Smooth muscle cell of the brain vasculature (primary cell): ENCODE measurements around the gene GOLGA8N.
"Not testable (repeated sequence)": the region's sequence is repeated elsewhere in the genome, so short reads cannot be mapped to it uniquely, and the experiment has no call there.

Source experiments
- DNase-seq: peaks from one replicate; pipeline ENCODE4 v3.0.0-alpha.2; 2012; ENCODE audit warnings: low read depth, low spot score

The GOLGA8N gene

GRCh38 chr15:32593151-32593550 is at the start of gene GOLGA8N:
Gene GOLGA8N (plus strand): TSS chr15:32593456.
- not testable (repeated sequence) for DNase-seq

DNA sequence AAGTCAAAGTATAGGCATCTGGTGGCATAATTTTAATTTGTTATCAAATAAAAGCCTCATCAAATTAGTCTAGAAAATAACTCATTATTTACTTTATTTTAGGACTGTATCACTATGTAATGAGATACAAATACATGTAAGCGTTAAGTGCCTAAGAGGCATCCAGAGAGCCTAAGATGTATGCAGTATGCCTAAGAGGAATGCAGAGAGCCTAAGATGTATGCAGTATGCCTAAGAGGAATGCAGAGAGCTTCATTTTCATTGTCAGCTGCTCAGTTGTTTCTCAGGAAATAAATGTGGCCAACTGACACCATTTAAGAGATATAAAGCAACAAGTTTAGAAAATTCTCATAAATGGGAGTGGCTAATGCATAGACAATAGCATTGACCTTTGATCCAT is 49.8 kb upstream of the GOLGA8N start:
- not testable (repeated sequence) for DNase-seq

DNA sequence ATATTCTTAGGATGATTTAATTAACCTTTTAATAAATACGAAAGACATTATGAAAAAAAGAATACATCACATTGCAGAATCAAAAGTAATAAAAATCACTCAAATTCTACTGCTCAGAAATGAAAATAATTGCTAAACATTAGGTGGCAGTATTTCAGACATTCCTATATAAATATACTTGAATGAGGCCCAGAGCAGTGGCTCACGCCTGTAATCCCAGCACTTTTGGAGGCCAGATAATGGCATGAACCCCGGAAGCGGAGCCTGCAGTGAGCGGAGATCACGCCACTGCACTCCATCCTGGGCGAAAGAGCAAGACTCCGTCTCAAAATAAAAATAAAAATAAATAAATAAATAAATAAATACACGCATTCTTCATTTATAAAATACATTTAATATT is 48.1 kb upstream of the GOLGA8N start:
- not testable (repeated sequence) for DNase-seq

GRCh38 chr15:32554587-32554986 is 38.7 kb upstream of the GOLGA8N start:
- DNase-seq: not testable (repeated sequence)

DNA sequence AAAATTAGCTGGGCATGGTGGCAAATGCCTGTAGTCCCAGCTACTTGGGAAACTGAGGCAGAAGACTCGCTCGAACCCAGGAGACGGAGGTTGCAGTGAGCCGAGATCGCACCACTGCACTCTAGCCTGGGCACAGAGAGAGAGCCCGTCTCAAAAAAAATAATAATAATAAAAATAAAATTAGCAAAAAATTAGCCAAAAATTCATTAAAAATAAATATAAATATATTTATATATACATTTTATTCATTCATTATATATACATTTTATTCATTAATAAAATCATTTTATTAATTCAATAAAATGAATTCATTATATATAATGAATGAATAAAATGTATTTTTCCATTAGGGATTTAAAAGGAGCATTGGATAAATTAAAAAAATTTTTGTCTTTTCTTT is 31.1 kb upstream of the GOLGA8N start:
- not testable (repeated sequence) for DNase-seq

DNA sequence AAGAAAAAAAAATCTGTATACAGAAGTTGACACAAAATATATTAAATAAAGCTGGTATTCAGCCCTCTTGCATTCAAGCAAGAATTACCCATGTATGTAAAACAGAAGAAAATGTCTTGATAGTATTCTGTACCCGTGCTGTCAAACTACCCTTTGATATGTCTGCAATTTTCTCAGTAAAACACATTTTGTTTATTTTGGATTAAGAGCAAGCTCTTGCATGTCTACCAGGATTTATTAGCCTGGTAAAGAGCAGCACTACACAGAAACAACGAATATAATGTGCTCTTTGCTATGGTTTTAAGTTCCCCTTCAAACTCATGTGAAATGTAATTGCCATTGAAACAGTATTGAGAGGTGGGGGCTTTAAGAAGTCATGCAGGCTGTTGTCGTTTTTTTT is 24.3 kb upstream of the GOLGA8N start:
- not testable (repeated sequence) for DNase-seq

DNA sequence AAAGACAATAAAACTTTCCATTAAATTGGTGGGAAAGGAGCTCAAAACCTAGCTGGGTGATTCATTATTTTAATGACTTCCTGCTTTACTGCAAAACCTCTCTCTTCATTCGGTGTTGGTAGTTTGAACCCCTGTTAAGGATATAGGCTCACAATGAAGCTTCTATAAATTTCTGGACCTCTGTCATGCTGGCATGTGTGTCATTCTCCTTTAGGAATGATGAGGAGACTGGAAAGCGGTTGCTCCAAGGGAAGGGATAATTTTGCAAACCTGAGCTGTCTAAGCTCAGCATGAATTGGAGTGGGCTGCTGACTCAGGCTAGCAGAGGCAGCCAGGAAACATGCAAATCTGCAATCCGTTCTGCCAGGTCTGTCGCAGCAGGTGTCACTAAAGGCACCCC is 14.8 kb upstream of the GOLGA8N start:
- DNase-seq: not testable (repeated sequence)

GRCh38 chr15:32585844-32586243 is 7.4 kb upstream of the GOLGA8N start:
- not testable (repeated sequence) for DNase-seq

DNA sequence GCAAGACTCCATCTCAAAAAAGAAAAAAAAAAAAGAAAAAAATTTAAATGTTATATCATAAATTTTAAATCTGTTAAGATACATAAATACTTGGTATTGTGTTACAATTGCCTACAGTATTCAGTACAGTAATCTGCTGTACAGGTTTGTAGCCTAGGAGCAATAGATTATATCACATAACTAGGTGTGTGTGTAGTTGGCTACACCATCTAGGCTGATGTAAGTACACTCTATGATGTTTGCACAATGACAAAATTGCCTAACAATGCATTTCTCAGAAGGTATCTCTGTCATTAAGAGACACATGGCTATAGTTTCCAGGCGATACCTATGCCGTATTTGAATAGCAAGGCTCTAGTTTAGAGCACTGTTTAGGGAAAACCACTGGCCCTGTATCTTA is 16.3 kb downstream of the GOLGA8N start:
- DNase-seq: not testable (repeated sequence)

- DNase-seq: not testable (repeated sequence)
These were observed 17.5 kb downstream of the GOLGA8N start for GRCh38 chr15:32610719-32611118.

GRCh38 chr15:32614712-32615050 is 21.4 kb downstream of the GOLGA8N start:
- not testable (repeated sequence) for DNase-seq

DNA sequence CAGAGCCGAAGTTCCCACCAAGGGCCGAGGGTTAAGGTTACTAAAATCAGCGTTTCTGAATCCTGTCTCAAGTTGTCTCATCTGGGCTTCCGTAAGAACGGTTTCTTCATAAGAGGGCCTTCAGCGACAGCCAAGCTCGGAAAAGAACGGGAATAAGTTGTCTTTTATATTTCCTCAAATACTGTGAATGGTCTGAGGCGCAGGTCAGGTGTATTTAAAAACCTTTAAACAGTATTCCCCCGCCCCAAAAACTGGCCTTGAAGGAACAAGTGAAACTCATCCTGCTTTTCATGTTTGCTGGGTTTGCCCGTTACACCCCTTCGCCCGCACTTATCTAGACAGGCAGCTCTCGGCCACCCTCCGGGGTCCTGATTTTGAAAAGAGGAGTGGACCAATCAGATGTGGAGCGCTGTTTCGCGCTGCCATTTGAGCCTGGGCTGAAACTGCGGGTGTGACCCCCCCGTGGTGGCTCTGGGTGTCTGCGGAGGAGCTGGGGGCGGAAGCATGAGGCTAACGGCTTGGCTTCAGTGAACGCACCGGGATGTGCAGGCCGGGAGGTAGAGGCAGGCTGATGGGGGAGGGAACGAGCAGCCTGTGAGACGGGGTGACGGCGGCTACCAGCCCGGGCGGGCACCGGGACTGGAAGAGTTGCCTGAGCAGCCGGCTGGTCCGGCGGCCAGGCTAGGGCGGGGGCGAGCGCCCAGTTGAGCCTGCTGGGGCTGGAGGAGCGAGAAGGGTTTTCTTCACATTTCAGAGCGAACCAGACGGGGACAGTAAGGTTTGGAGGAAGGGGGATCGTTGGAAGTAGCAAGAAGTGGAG is 22.0 kb downstream of the GOLGA8N start, which contains the start of gene ARHGAP11A:
TSS of gene ARHGAP11A (plus strand) at position 454 of the 820 bp plus-strand sequence. CDS start 708 bp downstream, outside the sequence.
- DNase-seq: peak; percentile 74

- not testable (repeated sequence) for DNase-seq
These were observed 22.7 kb downstream of the GOLGA8N start for GRCh38 chr15:32615871-32616426.

- no peak for DNase-seq
These were observed 43.2 kb downstream of the GOLGA8N start for GRCh38 chr15:32636410-32636809.

GRCh38 chr15:32636908-32637567 is 43.8 kb downstream of the GOLGA8N start:
- DNase-seq: no peak

DNA sequence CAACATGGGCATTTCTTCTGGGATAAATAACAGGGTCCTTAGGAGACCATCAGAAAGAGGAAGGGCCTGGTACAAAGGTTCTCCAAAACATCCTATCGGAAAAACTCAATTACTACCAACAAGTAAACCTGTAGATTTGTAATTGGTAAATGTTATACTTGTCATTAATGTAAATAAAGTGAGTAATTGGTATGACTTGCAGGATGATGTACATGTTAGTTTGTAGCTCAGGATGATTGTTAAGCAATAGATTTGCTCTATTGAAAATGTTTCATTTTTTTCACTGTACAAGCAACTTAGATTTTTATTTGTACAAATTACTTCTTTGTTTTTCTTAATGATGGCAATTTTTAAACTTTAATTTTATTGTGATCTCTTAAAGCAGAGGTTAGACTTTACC is 44.4 kb downstream of the GOLGA8N start:
- no peak for DNase-seq

- DNase-seq: no peak
These were observed 48.3 kb downstream of the GOLGA8N start, which contains the start of gene SCG5 for GRCh38 chr15:32641517-32642059. Gene SCG5 (plus strand): TSS chr15:32641710. CDS start chr15:32643593, 1,883 bp downstream.

DNA sequence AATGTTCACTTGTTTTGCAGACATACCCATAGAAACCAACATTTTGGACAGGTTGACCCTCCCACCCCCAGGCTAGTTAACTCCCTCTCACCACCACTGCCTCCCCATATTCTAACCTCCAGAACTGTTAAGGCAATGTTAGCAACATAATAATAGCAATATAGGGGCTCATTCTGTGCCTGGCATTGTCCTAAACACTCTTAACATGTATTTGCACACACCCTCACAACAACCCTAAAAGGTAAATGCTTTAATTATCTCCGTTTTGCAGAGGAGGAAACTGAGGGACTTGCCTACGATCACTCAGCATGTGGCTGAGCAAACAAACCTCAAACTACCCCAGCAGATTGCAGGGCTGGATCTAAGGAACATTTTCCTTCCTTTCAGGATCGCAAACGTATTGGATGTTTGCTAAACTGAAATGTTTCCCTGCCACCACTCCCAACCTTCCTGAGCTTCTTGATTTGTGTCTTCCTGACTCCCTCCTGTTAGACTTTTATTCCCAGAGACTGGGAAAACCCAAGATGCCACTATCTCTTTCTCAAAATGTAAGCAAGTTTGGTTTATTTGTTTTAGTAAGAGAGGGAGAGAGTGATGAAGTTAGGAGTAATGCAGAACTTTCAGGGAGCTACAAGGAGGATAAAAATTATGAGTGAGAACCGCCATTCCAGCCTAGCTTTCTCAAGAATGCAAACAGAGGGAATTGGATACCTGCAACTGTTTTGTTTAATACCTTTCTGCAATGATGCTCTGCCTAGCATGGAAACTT is 49.6 kb downstream of the GOLGA8N start:
- DNase-seq: no peak

GRCh38 chr15:32643907-32644445 is 50.7 kb downstream of the GOLGA8N start:
- no peak for DNase-seq

GRCh38 chr15:32646291-32646690 is 53.0 kb downstream of the GOLGA8N start:
- DNase-seq: no peak

- DNase-seq: no peak
These were observed 56.1 kb downstream of the GOLGA8N start for GRCh38 chr15:32649342-32649741.
